SK-N-SH (cell line): ENCODE results near the gene NDRG2.

Experiments
- CTCF ChIP-seq: fragments of 200-600 bp; sonication (generic); IDR thresholded peaks from 2 replicates; pipeline ENCODE4 v1.6.1; 2017; ENCODE audit warnings: antibody characterized with exemption, mild to moderate bottlenecking, moderate library complexity
- ELF1 ChIP-seq: IDR thresholded peaks from 2 replicates; pipeline ENCODE4 v1.4.0; 2012
- EP300 ChIP-seq, 2 experiments: IDR thresholded peaks; 2 replicates each; pipeline versions ENCODE4 v1.4.0 to v1.6.1; 2012; ENCODE audit warnings: borderline replicate concordance in 1 of 2, low read depth in 1 of 2, low read length in 1 of 2
- RFX5 ChIP-seq: IDR thresholded peaks from 2 replicates; pipeline ENCODE4 v1.6.1; 2012; ENCODE audit warnings: mild to moderate bottlenecking, improper control_type of control experiment, low read length

GRCh38 chr14:21063479-21063878, 38.6 kb upstream of the NDRG2 start:
- TF ChIP-seq EP300 (IDR thresholded peaks at IDR 0.05; ENCODE audit: borderline replicate concordance in 1 of 2, low read depth in 1 of 2, low read length in 1 of 2) (peak in 1 of 2 experiments; percentile 10; a peak in 1 of 4 replicates), CTCF (no peak), ELF1 (no peak), RFX5 (no peak)
